ENCODE data around the gene AGBL4.

AGBL4 gene

GRCh38 chr1:48710318-48710717, 1313.4 kb downstream of the AGBL4 start:
- no peak for DNase-seq

GRCh38 chr1:48704736-48705135, 1319.0 kb downstream of the AGBL4 start:
- DNase-seq = no peak

- no peak for DNase-seq
These were observed 1322.3 kb downstream of the AGBL4 start for GRCh38 chr1:48701445-48701844.

GRCh38 chr1:48697066-48697707, 1326.6 kb downstream of the AGBL4 start:
- peak; percentile 34 for DNase-seq

DNA sequence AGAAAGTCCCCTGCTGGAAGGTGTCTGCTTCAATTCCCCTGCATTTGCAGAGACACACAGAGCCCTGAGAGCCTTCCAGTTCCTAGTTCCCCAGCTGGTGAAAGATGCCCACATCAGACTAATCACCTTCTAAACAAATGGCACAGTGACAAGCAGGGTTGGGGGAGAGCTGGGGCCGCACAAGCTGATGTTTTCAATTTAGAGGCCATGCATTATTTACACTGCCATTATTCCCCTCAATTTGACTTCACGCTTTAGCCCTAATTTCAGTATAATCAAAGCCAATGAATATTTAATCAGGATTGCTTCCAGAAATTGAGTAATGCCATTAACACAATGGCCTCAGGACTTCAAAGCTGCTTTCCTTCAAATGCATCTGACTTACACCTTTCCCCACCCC, 1328.6 kb downstream of the AGBL4 start:
- DNase-seq = no peak

DNA sequence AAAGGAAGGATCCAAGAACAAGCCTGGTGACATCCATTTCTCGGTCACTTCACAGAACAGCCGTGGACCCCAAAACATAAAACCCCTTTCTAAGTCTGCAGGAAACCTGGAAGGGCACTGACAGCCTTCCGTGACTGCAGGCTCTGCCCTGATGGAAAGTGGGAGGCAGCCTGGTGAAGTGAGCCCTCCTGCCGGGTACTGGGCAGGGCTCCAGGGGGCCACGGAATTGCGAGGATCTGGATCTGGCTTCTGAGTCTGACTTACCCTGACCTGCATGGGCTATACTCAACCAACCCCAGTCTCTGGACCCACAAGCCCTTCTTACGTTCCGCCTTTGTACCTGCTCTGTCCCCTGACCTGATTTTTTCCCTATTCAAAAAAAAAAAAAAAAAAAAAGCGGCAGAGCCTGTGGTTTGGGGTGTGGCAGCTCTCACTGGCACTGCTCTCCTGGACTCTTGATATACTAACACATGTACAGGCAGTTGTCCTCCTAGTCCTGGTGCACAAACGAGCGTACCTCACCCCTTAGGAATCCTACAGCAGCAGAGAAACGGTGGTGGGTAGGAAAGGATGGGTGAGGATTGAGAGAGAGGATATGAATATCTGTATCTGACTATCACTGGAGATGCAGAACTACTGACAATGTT, 1330.0 kb downstream of the AGBL4 start:
- DNase-seq = no peak

DNA sequence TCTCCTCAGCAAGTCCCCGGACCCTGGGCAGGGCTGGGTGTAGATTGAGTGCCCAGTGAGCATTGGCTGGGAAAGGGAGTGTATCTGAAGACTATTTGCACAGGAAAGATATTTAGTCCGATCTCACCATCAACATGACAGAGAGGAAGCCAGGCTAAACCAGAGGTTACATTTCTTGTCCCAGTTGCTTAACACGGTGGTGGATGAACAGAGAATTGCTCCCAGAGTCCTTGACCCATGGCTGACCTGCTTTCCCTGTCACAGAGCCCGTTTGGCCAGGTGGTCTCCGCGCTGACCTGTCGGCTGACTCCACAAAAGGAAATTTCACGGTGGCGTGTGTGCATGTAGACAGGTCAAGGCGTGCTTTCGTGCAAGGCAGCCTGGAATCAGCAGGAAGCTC, 1330.6 kb downstream of the AGBL4 start:
- DNase-seq = no peak

DNA sequence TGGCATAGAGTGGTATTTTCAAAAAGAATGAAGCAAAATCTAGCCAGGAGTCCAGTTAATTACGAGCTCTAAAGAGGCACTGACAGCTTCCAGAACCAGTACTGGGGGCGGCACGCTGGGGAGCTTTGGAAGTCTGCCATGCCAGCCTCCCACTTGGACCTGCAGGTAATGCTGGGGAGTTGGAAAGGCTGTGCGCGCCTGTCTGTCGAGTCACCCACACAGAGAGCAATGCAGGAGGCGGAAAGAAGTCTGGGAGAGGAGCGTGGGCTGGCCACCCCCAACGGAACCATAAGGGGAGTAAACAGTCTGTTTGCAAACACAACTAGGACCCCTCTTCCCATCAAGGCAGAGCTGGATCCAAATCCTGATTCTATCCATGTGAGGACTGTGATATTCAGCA, 1331.5 kb downstream of the AGBL4 start:
- DNase-seq = no peak

GRCh38 chr1:48691429-48692001, 1332.2 kb downstream of the AGBL4 start:
- no peak for DNase-seq

- no peak for DNase-seq
These were observed 1335.5 kb downstream of the AGBL4 start for GRCh38 chr1:48688102-48688760.

GRCh38 chr1:48687282-48688045, 1336.3 kb downstream of the AGBL4 start:
- no peak for DNase-seq

DNA sequence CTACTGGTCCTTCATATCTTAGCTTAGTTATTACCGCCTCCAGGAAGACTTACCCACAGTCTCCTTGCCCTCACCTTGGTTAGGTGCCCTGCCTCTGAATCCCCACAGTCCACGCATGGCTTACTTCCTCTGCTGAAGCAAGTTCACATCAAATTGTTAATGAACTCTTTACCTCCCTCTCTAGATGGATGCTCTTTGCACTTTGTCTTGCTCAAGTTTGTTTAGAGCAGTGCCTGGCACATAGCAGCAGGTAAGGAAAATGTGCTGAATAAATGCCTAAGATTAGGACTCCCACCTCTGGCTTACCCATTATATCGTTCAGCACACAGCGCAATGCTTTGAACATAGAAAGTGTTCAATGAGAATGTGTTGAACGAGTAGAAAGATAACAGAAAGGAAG, 1337.6 kb downstream of the AGBL4 start:
- DNase-seq = no peak

- DNase-seq = no peak
These were observed 1339.4 kb downstream of the AGBL4 start for GRCh38 chr1:48684381-48684780.

GRCh38 chr1:48683839-48684238, 1339.9 kb downstream of the AGBL4 start:
- DNase-seq = no peak

DNA sequence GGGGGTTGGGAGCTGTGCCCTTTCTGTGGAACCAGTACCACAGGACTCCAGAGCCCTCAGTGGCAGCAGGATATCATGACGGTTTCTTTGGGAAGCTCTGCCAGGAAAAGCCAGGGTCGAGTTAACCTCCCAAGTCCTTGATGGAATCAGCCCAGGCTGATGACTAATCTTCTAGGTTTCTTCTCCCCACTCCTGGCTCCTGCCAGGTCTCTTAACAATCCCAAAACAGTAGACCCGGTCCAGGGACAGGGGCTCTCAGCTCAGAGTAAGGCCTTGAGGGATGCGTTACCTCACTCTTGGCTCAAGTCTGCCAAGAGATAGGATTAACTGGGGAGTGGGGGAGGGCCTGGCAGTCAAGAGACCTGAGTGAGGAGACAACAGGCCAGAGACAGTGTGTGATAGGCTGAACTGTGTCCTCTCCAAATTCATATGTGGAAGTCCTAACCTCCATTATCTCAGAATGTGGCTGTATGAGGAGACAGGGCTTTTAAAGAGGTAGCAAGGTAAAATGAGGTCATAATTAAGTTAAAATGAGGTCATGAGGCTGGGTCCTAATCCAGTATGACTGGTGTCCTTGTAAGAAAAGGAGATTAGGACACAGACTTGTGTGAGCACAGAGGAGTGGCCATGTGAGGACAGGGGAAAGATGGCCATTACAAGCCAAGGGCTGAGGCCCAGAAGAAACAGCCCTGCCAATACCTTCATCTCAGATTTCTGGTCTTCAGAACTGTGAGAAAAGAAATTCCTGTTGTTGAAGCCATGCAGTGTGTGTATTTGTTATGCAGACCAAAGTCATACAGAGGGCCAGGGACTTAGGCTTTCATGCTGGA, 1342.1 kb downstream of the AGBL4 start:
- no peak for DNase-seq

DNA sequence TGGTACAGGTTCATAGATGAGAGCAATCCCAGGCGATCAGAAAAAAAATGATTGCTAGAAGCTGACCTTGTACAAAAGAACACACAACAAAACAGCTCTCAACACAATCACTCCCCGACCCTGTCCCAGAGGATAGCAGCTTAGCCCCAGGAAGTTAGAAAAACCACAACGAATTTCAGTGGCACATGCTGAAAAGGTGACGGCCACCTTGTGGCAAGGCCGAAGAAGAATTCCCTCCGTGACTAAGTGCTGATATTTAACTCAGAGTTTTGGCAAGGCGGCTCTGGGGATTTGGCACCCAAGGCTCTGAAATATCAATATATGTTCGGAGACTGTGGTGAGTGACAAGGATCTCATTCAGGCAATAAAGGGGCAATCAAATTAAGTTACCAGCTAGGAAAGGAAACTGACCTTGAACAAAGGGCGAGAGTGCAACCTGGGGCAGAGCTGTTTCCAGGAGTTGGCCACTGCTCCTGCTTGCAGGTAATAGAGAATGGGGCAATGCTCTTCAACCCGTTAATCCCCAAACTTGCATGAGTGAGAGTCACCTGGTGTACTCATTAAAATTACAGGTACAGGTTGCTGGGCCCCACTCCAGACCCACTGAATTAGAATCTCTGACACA, 1343.2 kb downstream of the AGBL4 start:
- DNase-seq = no peak

GRCh38 chr1:48679859-48680258, 1343.9 kb downstream of the AGBL4 start:
- no peak for DNase-seq

DNA sequence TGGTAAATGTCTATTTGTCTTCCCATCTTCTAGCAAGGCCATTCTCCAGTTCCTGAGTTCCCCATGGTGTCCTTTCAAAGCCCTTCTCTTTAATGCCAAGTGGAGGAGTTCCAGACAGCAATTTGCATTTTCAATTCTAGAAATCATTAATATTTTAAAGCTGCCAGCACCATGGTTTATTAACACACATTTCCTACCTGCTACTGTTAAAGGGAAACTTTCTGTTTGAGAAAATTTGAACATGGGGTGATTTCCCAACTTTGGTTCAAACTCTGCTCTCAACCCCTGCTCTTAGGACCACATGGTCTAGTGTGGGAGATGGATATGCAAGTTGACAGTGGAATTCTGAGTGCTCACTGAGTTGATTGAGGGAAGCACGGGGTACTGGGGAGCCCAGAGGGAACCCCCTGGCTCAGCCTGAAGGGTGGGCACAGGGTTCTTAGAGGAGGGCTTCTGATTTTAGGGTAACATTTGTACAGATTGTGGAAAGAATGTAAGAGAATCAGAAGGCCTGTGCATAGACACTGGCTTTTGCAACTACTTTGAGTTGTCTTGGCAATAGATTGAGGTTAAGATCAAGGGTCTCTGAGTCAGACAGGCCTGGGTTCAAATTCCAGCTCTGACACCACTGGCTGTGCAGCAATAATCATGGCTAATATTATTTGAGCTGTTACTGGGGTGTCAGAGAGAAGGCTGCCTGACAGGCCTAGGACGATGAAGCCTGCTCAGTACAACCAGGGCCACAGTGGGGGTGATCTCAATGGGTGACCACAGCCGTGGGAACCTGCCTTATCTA, 1344.8 kb downstream of the AGBL4 start:
- DNase-seq = no peak

DNA sequence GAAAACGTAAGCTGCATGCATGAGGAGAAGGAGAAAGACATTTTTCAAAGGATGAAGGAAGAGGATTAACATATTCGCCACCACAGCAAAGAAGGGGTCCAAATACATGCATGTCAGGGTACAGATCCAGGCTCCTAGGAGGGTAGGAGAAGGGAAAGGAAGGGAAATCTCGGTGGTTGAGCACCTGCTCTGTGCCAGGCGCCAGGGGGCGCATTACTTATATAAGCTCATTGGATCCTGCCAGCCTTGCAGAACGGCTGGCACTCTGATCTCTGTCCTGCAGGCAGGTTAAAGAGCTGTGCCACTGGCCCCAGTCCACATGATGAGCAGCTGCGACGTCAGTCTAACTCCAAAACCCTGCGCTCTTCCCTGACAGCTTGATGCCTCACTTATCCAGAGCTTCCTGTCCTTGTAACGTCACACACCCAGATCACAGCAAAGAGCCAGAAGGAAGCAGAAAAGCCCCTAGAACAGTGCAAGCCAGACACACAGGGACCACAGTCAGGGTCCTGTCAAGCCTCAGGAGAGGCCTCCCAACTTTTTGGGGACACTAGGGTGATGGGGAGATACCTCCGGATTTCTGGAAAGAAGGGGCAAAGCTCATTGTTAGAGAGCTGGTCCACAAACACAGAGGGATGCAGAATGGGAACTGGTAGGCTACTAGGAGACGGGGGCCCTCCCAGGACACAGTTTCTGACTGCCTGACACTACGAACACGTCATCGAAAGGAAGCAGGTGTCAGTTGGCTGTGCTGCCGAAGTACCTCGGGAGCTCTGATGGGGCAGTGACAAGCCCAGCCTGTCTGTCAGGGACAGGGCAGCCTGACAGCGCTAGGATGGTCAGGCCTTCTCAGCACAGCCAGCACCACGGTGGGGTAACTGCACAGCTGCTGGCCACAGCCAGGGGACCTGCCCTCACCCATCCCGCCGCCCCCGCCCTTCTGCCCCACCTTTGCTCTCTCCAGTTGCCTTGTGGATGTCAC, 1346.2 kb downstream of the AGBL4 start:
- peak; percentile 69 for DNase-seq

DNA sequence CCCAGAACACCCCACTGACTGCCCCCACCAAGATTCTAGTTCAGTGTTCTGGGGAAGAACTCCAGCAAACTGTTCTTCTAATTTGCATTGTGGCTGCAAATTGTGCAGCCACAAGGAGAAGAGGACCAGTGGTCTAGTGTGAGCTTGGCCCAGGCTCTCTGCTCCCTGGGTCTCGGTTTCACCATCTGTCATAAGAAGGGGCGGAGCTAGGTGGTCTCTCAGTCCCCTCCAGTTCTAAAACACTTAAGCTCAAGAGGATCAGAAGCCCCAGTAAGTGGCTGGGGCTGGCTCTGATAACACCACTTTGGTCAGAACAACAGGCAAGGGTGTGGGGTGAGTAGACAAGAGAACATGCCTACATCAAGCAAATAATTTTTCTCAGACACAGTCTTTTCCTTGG, 1346.9 kb downstream of the AGBL4 start:
- no peak for DNase-seq
